CD4-positive, alpha-beta T cell treated with Interleukin-17A for 4 hours (primary cell): Measurements from ENCODE around the gene SKI.
"Not testable (repeated sequence)": the region's sequence is repeated elsewhere in the genome, so short reads cannot be mapped to it uniquely, and the experiment has no call there.

Experiments
- DNase-seq: peaks from one replicate; pipeline ENCODE4 v3.0.0-alpha.2; 2020; ENCODE audit warnings: mixed read lengths

The SKI gene

DNA sequence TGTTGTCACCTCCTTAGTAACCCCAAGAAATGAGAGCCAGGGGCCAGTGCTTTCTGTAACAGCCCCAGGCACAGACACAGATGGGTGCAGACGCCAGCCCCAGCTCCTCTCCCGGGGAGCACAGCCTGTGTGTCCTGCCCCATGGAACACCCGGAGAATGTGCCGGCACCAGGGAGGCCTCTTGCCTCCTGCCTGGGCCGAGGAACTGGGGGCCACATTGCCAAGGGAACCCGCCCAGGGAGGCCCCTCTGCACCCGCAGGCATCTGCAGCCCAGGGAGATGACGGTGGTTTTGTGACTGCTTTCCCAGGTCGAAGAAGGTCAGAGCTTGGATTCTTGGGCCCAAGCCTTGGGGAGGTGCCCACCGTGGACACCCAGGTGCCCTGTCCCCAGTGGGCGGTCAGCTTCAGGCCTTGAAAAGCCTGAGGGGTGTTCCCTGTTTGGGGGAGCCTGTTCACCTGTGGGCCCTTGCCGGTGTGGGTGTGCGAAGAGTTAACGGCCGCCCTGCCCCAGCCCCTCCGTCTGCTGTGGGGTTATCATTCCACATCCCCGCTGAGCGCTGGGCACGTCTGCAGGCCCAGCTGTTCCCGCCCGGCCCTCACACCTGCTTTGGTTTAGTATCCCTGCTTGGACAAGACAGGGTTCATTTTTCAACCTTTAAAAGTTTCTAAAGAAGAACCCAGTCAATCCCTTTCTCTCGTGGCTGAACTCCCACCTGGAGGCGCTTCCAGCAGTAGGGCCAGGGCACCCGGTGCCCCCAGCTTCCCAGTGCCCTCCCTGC, 100.7 kb downstream of the SKI start:
- no peak for DNase-seq

DNA sequence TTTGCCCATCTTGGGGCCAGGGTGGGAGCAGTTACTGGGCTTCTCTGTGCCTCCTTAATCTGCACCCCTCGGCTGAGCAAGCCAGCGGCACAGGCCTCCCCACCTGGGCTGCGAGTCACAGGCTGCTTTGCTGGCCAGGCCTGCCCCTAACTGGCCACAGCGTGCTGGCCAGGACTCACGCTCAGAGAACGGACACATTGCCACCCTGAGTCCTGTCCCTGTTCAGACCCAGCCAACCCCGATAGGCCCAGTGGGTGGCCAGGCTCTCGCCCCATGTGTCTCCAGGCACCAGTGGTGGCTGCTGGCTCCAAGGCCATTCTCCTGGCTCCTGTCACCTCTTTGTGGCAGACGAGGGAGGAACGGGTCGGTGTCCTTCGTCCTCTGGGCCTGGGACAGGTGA, 101.9 kb downstream of the SKI start:
- no peak for DNase-seq

DNA sequence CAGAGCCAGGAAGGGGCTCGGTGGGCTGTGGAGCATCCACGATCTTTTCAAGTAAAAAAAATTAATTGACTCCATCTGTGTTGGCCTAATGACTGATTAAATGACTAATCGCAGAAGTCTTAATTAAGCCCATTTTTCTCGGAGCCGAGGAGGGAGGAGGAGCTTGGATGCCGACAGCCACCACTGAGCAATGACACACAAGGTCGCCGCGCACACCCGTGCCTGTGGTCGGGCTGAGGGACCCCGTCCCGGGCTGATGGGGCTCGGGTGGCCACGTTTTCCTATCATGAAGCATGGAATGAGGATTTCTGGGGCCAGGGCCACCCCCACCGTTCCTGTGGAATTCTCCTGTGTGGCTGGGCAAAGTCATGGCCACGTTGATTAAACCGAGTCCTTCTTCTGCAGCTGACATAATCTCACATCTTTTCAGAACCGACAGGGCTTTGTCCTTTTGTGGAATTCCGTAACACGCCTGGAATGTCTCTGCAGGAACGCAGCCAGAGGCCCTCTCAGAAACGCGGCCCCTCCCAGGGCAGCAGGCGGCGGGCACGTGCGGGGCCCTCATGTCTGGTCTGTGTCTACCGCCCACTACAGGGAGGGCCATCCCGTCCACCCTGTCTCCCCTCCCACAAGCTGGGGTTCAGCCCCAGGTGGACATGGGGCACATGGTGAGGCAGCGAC, 102.5 kb downstream of the SKI start:
- DNase-seq = no peak

DNA sequence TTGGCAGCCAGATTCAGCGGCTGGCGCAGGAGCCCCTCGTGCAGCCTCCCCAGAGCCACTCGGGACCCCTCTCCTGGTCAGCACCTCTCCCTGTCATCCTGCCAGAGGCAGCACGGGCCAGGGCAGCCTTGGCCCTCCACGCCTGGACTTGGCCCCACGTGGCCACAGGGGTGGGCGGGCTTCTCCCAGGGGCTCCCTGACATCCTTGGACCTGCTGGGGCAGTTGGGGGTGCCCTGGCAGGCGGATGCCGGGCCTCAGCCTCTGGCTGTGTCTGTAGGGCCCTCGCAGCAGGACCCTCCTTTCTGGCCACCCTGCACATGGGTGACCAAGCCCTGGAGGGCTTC, 103.1 kb downstream of the SKI start:
- DNase-seq = no peak

DNA sequence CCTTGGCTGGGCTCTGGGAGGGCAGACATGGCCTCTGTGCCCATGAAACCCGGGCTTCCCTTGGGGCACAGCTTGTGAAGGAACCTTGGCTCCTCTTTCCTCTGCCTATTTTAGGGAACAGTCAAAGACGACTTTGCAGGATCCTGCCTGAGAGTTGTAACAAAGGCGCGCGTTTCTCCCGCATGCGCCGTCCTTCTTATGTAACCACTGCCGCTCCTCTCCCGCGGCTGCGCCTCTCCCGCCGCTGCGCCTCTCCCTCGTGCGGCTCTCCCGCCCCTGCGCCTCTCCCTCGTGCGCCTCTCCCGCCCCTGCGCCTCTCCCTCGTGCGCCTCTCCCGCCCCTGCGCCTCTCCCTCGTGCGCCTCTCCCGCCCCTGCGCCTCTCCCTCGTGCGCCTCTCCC, 103.5 kb downstream of the SKI start:
- not testable (repeated sequence) for DNase-seq

DNA sequence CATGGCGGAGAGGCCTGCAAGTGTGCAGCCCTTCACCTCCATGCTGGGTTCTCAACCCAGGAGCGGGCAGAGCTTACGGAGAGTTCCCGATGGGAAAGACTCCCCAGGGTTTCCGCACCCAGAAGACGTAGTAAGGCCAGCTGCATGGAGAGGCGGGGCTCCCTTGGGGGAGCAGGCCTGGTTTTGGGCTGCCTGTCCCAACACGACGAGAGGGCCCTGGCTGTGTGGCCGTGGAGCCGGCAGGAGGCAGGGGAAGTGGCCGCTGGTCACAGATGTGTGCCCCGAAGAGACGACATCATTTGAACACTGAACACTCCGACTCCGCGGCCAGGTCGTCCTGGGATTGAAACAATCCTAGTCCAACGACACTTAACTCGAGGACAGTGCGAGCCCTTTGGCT, 106.2 kb downstream of the SKI start:
- no peak for DNase-seq

DNA sequence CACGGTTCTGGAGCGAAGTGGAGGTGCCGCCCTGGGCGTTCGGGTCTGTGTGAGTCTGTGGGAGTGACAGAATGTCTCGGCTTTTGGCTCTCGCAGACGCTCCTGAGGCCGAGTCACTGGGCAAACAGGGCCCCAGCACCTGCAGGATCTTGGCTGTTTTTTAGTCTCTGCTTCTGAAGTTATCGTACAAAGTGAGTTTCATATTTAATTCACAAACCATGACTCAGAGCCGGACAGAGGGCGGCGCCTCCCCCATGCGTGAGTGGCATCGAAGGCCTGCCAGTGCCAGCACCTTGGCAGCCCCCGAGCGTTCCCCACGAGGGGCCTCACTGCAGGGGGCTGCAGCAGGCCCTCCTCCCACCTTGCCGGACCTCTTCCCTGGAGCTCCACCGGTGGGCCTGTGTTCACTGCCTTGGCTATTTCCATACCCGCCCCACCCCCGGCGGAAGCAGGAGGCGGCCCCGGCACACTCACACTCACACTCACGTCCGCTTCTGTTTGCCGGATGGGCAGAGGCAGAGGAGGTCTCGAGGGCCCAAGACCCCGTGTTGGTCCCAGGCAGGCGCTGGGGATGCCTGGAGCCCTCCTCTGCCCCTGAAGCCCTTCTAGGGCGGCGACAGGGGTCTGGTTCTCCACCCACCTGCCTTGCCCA, 106.9 kb downstream of the SKI start:
- DNase-seq = no peak

DNA sequence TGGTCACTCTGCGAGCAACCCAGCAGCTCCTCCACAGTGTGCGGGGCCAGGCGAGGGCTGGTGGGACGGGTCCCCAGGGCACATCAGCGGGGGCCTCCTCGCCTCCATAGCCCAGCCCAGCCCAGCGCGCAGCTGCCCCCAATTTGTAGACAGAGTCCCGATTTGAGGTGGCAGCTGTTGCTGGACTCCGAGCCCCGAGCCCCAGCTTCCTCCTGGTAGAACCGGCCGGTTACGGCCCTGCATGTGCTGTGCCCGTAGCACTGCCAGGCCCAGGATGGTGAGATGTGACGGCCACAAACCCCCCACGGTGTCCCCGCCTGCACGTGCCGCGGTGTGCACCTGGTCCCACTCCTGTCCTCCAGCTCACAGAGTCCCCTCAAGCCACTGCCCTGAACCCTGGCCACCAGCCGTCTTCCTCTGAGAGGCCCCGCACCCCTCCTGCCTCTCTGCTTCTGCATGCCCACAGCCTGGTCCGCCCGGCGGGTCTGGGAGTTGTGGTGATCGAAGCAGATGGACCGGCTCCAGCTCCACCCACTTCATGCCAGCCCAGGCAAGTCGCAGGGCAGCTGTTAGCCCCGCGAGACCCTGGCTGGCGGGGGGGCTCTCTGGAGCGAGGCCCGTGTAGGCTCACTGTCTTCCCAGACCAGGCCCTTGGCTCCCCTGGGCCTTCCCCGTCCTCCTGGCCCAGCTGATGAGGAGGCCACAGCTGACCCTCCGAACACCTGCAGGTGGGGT, 107.8 kb downstream of the SKI start:
- DNase-seq = no peak

DNA sequence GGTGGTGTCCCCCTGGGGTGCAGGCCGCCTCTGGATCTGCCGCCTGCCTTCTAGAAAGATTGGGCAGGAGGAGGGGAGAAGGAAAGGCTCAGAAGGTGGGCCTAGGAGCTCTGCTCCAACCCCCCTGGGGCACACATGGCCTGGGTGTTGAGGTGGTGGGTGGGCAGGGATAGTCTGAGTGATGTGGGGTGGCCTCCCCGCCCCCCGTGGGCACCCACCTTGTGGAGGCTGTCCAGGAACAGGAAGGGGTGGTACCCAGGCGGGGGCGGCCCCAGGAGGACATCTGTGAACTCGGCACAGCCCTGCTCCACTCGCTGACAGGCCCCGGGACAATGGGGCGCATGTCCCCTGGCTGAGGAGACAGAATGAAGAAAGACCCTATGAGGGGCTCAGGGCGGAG, 108.4 kb downstream of the SKI start:
- DNase-seq = no peak

DNA sequence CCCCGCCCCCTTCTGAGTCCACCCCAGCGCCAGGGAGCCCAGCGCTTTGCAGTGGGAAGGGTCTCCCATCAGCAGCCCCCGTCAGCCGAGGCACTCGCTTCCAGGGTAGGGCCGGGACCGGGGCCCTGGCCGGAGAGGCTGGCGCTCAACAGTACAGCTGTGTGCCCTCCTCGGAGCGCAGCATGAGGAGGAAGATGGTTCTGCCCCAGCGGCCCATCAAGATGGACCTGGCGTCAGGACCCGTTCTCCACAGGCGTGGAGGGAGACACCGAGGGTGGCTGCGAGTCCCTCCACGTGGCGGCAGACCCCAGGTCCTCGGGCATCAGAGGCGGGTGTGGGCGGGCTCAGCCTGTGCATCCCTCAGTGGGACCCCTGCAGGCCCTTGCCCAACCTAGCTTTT, 109.0 kb downstream of the SKI start:
- no peak for DNase-seq

DNA sequence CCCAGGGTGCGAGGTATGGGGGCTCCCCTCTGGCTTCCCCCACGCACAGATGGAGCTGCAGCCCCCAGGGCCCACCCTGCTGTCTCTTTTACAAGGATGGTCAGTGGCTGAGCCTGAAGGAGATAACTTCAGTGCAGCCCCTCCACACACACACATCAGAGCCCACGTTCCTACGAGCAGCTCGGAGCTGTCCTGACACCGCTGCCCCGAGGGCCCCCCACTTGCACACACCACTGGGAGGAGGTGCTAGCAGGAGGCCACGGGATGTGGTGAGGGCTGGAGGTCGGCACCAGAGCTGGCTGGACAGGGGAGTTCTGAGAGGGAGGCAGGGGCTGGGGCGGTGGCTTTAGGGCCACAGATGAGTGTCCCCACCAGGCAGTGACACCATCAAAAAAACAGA, 109.4 kb downstream of the SKI start:
- DNase-seq = no peak

DNA sequence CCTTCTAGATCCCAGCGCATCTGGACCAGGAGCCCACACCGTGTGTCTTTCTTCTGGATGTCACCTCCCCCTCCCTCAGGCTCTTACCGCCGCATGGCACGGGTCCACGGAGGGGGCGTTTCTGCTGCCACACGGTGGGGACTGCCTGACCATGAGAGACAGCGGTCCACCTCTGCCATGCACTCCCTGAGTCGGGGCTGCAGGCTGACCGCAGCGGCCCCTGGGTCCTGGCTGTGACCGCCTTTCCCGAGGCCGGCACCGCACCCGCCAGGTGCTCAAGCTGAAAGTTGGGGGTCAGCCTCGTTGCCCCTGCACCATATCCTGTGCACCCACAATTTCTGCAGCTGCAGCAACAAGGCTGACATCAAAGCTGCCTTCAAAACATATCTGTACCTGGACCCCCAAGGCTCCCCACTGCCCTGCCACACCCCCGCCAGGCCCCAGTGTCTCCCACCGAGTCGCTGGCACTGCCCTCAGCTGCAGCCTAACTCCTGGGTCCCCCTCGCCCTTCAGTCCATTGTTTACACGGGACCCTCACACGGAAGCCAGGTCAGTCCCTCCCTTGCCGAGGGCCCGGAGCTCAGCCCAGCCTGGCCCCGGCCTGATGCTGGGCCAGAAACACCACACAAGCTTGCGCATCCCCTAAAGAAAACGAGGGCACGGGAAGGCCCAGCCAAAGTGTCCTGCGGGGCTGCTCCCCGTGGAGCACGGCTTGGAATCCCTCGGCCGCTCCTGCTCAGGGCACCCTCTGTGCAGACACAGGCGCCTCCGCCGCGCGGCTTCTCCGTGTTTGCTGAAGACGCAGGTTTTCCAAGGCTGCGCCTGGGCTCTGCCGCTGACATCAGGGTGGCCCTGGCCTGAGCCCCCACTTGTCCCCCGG, 111.3 kb downstream of the SKI start:
- DNase-seq = no peak

DNA sequence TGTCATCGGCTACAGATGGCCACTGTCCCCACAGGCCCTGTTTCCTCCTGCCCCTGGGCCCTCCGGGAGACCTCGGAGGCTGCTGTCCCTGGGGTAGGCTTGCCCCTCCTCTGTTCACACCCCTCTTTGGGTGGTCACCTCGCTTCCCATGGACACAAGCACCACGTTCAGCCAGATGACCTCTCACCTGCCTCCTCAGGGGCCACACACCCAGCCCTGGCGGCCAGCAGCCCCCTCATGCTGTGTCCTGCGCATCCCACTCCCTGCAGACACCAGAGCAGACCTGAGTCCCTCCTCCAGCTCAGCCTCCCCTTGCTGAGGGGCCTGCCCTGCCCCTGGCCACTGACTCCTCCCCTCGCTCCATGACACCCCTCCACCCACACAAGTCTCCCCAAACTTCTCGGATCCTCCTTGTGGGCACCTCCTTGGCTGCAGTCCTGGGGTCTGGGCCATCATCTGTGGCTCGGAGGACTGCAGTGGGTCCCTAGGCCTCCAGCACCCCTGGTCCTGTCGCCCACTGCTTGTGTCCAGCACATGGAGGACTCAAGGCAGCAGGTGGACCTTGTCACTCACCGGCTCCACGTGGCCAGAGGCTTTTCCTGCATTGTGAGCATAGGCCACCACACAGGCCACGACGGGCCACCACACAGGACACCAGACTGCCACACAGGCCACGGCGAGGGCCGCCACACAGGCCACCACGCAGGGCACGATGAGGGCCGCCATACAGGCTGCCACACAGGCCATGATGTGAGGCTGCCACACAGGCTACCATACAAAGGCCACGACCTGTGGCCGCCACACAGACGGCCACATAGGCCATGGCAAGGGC, 112.2 kb downstream of the SKI start:
- DNase-seq = no peak

DNA sequence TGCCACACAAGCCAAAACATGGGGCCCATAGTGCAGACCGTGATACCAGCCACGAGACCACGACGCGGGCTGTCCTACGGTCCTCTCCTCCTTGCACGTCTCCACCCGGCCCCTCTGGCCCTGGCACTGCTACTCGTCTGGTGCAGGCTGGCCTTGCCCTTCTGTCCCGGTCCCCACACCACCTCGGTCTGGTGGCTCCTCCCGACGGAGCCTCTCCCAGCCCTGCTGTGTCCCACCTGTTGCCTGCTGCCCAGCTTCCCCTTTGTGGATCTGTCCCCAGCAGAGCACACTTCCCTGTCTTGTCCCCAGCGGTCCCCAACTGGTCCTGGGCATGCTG, 112.8 kb downstream of the SKI start:
- no peak for DNase-seq

DNA sequence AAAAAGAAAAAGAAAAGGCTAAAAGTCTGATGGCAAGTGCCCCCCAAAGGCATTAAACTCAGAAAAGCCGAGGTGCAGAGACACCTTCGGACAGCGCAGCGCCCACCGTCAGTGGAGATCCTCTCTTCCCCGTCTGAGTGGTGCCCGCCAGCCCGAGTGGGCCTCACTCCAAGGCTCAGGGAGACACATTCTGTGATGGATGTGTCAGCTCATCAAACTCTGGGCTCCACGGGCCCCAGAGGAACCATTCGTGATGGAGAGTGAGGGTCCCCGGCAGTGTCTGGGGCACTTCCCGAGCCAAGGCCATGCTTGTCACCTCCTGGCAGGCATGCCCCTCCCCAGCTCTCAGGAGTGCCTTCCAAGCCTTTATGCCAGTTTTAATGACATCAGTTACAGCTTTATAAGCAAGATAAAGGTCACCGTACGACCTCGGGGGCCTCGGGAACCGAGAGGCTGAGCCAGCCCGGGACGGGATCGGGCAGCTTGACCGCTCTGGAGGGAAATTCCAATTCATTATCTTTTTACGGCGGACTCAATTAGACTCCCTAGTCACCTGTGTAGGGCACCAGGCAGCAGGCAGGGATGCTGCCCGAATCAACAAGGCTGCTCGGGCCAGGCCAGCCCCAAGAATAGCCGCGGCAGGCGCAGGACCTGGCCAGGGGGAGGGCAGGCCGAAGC, 113.7 kb downstream of the SKI start:
- no peak for DNase-seq

DNA sequence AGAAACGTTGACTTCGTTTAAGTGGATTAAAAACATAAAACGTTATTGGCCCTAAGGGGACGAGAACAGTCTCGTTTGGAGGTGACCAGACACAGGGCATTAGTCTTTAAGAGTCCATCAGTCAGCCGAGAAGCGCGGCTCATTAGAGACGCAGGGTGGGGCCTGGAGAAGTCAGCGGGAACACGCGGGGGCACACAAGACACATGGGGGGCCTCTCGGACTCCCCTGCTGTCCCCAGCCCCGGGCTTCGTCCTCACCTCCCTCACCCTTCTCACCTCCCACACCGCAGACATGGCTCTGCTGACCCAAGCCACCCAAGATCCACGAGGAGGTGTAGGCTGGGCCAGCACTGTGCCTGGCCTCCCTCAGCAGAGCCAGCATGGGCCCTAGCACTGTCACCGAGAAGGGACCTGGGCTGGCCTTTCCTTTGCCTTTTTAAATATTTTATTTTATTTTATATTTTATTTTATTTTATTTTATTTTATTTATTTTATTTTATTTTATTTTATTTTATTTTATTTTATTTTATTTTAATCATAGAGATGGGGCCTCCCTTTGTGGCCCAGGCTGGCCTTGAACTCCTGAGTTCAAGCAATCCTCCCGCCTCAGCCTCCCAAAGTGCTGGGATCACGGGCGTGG, 114.4 kb downstream of the SKI start:
- no peak for DNase-seq

DNA sequence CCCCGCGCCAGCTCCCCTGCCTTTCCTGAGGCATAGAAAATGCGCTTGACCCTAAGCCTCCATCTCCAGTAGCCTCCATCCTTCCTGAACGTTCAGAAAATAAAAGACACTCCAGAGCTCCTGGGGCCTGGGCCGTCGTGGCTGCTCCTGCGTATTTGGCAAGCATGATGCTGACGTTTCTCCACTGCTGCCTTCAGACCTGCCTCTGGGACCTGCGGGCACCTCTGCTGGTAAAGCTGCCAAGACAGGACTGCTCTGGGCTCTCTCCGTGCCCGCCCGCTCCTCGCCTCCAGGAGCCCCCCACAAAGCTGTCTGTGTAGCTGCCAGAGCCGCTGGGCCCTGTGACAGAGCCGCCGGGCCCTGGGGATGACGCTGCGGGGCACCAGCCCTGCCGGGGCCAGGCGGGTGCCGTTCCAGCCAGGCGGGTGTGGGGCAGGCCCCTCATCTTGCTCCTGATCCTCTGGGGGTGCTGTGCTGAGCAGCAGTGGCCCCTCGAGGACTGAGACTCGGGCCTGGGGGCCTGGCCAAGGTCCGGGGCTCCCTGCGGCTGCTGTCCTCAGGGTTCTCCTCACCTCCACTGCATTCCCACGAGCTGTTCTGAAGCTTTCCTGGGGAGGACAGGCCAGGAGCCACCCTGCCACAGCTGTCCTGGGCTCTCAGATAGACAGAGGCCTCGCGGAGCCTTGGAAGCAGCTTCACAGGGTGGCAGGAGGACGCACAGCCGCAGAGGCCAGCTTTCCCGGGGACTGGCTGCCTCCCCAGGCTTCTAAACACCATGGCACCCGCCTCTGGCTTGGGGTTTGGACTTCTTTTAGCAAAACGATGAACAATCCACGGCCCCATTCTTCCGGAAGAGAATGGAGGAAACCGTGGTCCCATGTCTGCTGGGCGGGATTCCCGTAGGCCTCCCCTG, 115.2 kb downstream of the SKI start:
- no peak for DNase-seq

DNA sequence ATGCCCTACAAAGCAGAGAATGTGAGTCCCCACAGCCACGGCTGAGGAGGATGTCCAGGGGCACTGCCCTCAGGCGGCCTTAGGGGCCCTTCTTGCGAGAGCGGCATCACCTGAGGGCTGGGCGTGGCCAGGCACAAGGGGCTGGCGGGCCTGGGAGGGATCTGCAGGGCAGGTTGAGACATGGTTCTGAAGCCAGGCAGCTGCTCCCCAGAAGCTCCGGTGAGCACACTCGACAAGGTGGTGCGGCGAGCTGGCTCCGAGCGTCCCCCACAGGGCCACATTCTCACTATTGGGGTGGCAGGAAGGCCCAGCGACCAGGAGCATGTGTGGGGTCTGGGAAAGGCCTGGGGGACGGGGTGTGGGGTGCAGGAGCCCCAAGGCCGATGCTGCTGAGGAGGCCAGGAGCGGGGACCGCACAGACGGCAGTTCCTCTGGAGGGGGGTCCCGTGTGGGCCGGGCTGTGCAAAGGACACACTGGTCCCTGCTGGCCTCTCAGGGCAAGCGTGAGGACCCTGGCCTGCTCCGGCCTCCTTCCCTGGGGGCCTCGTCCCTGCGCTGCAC, 116.1 kb downstream of the SKI start:
- DNase-seq = no peak

DNA sequence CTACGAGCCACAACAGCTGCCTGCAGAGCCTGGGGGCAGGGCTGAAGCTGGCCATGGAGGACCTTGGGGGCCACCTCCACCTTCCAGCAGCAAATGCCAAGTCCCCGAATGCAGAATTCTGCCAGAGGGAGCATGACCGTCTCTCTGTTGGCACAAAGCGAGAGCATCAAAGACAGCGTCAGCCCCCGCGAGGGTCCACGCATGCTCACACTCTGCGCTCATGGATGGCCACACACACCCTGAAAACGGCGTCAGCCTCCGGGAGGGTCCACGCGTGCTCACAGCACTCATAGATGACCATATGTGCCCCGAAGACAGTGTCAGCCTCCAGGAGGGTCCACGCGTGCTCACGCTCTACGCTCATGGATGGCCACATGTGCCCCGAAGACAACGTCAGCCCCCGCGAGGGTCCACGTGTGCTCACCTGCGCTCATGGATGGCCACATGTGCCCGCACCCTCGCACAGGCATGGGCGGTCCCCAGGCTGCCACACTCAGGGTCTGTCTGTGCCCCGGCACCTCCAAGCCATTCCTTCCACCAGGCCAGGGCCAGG, 116.7 kb downstream of the SKI start:
- DNase-seq = no peak
